Activated CD4-positive, CD25-positive, alpha-beta regulatory T cell treated with anti-CD3 and anti-CD28 coated beads, Interleukin-2, amount 50 U/mL, for 72 hours (primary cell): Measurements from ENCODE around the gene GART.

Experiments
- DNase-seq: peaks from one replicate; pipeline ENCODE4 v3.0.0; 2021

GART gene

GRCh38 chr21:33458861-33459260 lies 83.1 kb downstream of the GART start:
- DNase-seq: no peak

GRCh38 chr21:33455686-33456446 lies 86.1 kb downstream of the GART start:
- DNase-seq: no peak
